A549 (cell line): ENCODE measurements around the gene TECTB. TPM values are rescaled to one million over a fixed set of nuclear protein-coding genes. Genes with fewer than 3 reads are reported as not detected.

Experiments
- ATAC-seq, 2 experiments: fragments of 200-7000 bp in 1 of 2; fragments of >200 bp in 1 of 2; cut with Nextera tagmentation in 1 of 2; cut with Tn5 transposase in 1 of 2; 3 replicates each; pipeline versions ENCODE4 v1.8.0 to v1.9.1; 2018 to 2020; ENCODE audit warnings: mild to moderate bottlenecking in 1 of 2, moderate library complexity in 1 of 2
- CTCF ChIA-PET: fragments of 300-600 bp; sonication (Branson Sonifier 250); formaldehyde crosslinking; extraction: SDS; loops from one replicate; lab custom pipeline; 2021; ENCODE audit warnings: antibody characterized with exemption, inconsistent platforms; lab: Yijun Ruan, JAX
- POLR2A ChIA-PET: fragments of 350-600 bp; formaldehyde crosslinking; extraction: SDS; loops from one replicate; lab custom pipeline; 2021; ENCODE audit warnings: antibody characterized with exemption, inconsistent platforms; lab: Yijun Ruan, JAX
- DNase-seq, 2 experiments: peaks; one replicate each; pipeline versions ENCODE4 v3.0.0 to v3.0.0-alpha.2; 2011 to 2016; ENCODE audit warnings: low read depth in 1 of 2, low spot score in 1 of 2
- FAIRE-seq: peaks from 2 replicates; lab custom pipeline; 2011; peaks lifted over from hg19 to GRCh38; lab: Jason Lieb, UNC
- H3K27ac ChIP-seq, 2 experiments: fragments of >200 bp; sonication (Bioruptor Twin); formaldehyde crosslinking; 3 replicates each; pipeline ENCODE4 v1.5.1; 2016 to 2017
- H3K4me1 ChIP-seq: fragments of >200 bp; sonication (Bioruptor Twin); formaldehyde crosslinking; 3 replicates; pipeline ENCODE4 v1.6.1; 2016
- H3K4me2 ChIP-seq: fragments of >200 bp; sonication (Bioruptor Twin); formaldehyde crosslinking; 3 replicates; pipeline ENCODE4 v1.6.1; 2016
- H3K4me3 ChIP-seq: fragments of >200 bp; sonication (Bioruptor Twin); formaldehyde crosslinking; 3 replicates; pipeline ENCODE4 v1.5.1; 2016
- H3K9me3 ChIP-seq: fragments of >200 bp; sonication (Bioruptor Twin); formaldehyde crosslinking; 3 replicates; pipeline ENCODE4 v1.6.1; 2016
- CBX2 ChIP-seq: fragments of 200-600 bp; sonication (generic); IDR thresholded peaks from 2 replicates; pipeline ENCODE4 v1.6.1; 2016; ENCODE audit warnings: low read depth, mild to moderate bottlenecking, borderline replicate concordance
- CHD2 ChIP-seq: fragments of 150-350 bp; IDR thresholded peaks from 2 replicates; pipeline ENCODE4 v1.6.1; 2014; ENCODE audit warnings: low read length; ENCODE audit not compliant: partially characterized antibody
- CHD4 ChIP-seq: fragments of 200-600 bp; sonication (generic); IDR thresholded peaks from 2 replicates; pipeline ENCODE4 v1.6.1; 2016; ENCODE audit warnings: antibody characterized with exemption, mild to moderate bottlenecking, borderline replicate concordance
- EHMT2 ChIP-seq: fragments of 200-600 bp; sonication (generic); IDR thresholded peaks from 2 replicates; pipeline ENCODE4 v1.6.1; 2016; ENCODE audit warnings: antibody characterized with exemption, low read depth, mild to moderate bottlenecking, moderate library complexity
- EP300 ChIP-seq, 2 experiments: fragments of >200 bp; sonication (Bioruptor Twin); formaldehyde crosslinking; IDR thresholded peaks; 2 replicates in 1 of 2; 3 replicates in 1 of 2; pipeline ENCODE4 v1.6.1; 2016 to 2017
- ESRRA ChIP-seq: fragments of 150-350 bp; IDR thresholded peaks from 2 replicates; pipeline ENCODE4 v1.6.1; 2014; ENCODE audit warnings: mild to moderate bottlenecking, low read length, borderline replicate concordance
- GATA3 ChIP-seq: IDR thresholded peaks from 2 replicates; pipeline ENCODE4 v1.6.1; 2012; ENCODE audit warnings: borderline replicate concordance
- HDAC2 ChIP-seq: fragments of 200-600 bp; sonication (generic); IDR thresholded peaks from 2 replicates; pipeline ENCODE4 v1.6.1; 2016
- HOXA7 ChIP-seq: fragments of 250-450 bp; sonication (Bioruptor Pico); IDR thresholded peaks from 2 replicates; pipeline ENCODE4 v1.5.0; 2020; ENCODE audit warnings: mild to moderate bottlenecking, moderate library complexity
- HOXB13 ChIP-seq: fragments of 250-450 bp; sonication (Bioruptor Pico); IDR thresholded peaks from 2 replicates; pipeline ENCODE4 v1.5.0; 2020; ENCODE audit warnings: low read depth, mild to moderate bottlenecking, moderate library complexity
- HOXB5 ChIP-seq: fragments of 250-450 bp; sonication (Bioruptor Pico); IDR thresholded peaks from 2 replicates; pipeline ENCODE4 v1.5.0; 2020; ENCODE audit warnings: mild to moderate bottlenecking, moderate library complexity
- KDM5A ChIP-seq: fragments of 200-600 bp; sonication (generic); IDR thresholded peaks from 2 replicates; pipeline ENCODE4 v1.6.1; 2016; ENCODE audit warnings: antibody characterized with exemption, mild to moderate bottlenecking
- MAZ ChIP-seq: fragments of 150-350 bp; IDR thresholded peaks from 2 replicates; pipeline ENCODE4 v1.6.1; 2014; ENCODE audit warnings: antibody characterized with exemption, low read depth, low read length, borderline replicate concordance
- MYC ChIP-seq: IDR thresholded peaks from 2 replicates; pipeline ENCODE4 v1.6.1; 2012; ENCODE audit warnings: mild to moderate bottlenecking, inconsistent platforms, low read length, improper control_type of control experiment, borderline replicate concordance
- NFE2L2 ChIP-seq: fragments of 150-350 bp; conservative IDR thresholded peaks from 2 replicates; pipeline ENCODE4 v1.6.1; 2014; ENCODE audit warnings: low read length
- PHF8 ChIP-seq: fragments of 200-600 bp; sonication (generic); IDR thresholded peaks from 2 replicates; pipeline ENCODE4 v1.6.1; 2016; ENCODE audit warnings: low read depth, mild to moderate bottlenecking, antibody characterized with exemption, moderate library complexity, borderline replicate concordance
- POLR2A ChIP-seq: IDR thresholded peaks from 2 replicates; pipeline ENCODE4 v1.6.1; 2012; ENCODE audit warnings: mild to moderate bottlenecking, low read length
- RARB ChIP-seq: fragments of 250-450 bp; sonication (Bioruptor Pico); IDR thresholded peaks from 2 replicates; pipeline ENCODE4 v1.8.0; 2021; ENCODE audit warnings: mild to moderate bottlenecking, moderate library complexity
- RCOR1 ChIP-seq: fragments of 150-350 bp; IDR thresholded peaks from 2 replicates; pipeline ENCODE4 v1.6.1; 2014; ENCODE audit warnings: antibody characterized with exemption, low read length, low read depth
- RNF2 ChIP-seq: fragments of 200-600 bp; sonication (generic); IDR thresholded peaks from 2 replicates; pipeline ENCODE4 v1.6.1; 2016; ENCODE audit warnings: low read depth, mild to moderate bottlenecking, antibody characterized with exemption, moderate library complexity, borderline replicate concordance
- SMC3 ChIP-seq: fragments of >200 bp; sonication (Bioruptor Twin); formaldehyde crosslinking; IDR thresholded peaks from 3 replicates; pipeline ENCODE4 v1.6.1; 2018; ENCODE audit warnings: inconsistent platforms
- TFCP2L1 ChIP-seq: fragments of 250-450 bp; sonication (Bioruptor Pico); IDR thresholded peaks from 2 replicates; pipeline ENCODE4 v1.5.0; 2021; ENCODE audit warnings: mild to moderate bottlenecking
- TP53 ChIP-seq: fragments of 250-450 bp; sonication (Bioruptor Pico); IDR thresholded peaks from 2 replicates; pipeline ENCODE4 v1.5.0; 2021; ENCODE audit warnings: mild to moderate bottlenecking, moderate library complexity
- ZSCAN20 ChIP-seq: fragments of 250-450 bp; sonication (Bioruptor Pico); IDR thresholded peaks from 2 replicates; pipeline ENCODE4 v1.8.0; 2022; ENCODE audit warnings: mild to moderate bottlenecking, moderate library complexity
- WGBS: methylation state at CpG from one replicate; pipeline ENCODE4 v1.1.6; 2017; ENCODE audit errors: missing lambda C conversion rate; 5-methylcytosine and 5-hydroxymethylcytosine counted together
- polyA plus RNA-seq, 4 experiments: library from polyadenylated mRNA; depleted of rRNA in 3 of 4; stranded (reverse); fragments of >200 nt; fragmentation: RNase III in 1 of 4; extraction: RNeasy Plus Mini Kit Qiagen cat#74134 plus additional on column Dnase treatment in 1 of 4; gene quantifications; 2 replicates in 3 of 4; 3 replicates in 1 of 4; pipeline ENCODE4 v1.2.3, GENCODE V29; 2011 to 2017
- TF ChIP-seq, protein P1 (sequence below): fragments of >200 bp; sonication (Bioruptor Twin); formaldehyde crosslinking; IDR thresholded peaks from 3 replicates; pipeline ENCODE4 v1.6.1; 2016
- TF ChIP-seq, protein P2 (sequence below): fragments of >200 bp; sonication (Bioruptor Twin); formaldehyde crosslinking; IDR thresholded peaks from 3 replicates; pipeline ENCODE4 v1.5.1; 2016

TECTB gene
- polyA plus RNA-seq, 2 of the 4 experiments (the other 2 are of a cell fraction) = not detected

DNA sequence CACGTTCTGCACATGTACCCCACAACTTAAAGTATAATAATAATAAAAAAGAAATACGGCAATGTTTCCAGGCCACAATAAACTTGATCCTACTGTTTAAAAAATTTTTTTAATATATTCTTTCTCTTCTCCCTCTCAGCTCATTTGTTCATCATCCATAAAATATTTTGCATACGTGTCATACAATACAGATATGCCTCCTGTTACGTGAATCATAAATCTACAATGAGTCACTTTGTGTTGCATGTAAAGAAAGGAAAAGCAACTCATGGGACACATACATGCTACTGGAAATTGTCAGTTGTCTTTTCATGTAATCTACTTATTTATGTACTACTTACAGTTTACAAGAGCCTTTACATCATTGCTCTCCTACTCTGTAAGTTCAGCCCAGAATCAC is 1.1 kb upstream of the TECTB start:
- Histone ChIP-seq H3K4me1 (no peaks in the 10 kb centered on the region), H3K4me2 (no peak overlapping the region), H3K4me3 (no peak overlapping the region), H3K9me3 (no peaks in the 10 kb centered on the region), H3K27ac (no peak overlapping the region)
- 56% methylated on average over 4 of the region's 4 CpGs for WGBS
- CTCF ChIA-PET = no interaction called here
- POLR2A ChIA-PET = no interaction called here
- no peak for DNase-seq
- TF ChIP-seq TP53 (CRISPR knock-in tag) = no peak
- TF ChIP-seq RNF2 = no peak
- no peak for TF ChIP-seq NFE2L2
- no peak for TF ChIP-seq EP300 (IDR thresholded peaks at IDR 0.05)
- TF ChIP-seq, protein P1, sequence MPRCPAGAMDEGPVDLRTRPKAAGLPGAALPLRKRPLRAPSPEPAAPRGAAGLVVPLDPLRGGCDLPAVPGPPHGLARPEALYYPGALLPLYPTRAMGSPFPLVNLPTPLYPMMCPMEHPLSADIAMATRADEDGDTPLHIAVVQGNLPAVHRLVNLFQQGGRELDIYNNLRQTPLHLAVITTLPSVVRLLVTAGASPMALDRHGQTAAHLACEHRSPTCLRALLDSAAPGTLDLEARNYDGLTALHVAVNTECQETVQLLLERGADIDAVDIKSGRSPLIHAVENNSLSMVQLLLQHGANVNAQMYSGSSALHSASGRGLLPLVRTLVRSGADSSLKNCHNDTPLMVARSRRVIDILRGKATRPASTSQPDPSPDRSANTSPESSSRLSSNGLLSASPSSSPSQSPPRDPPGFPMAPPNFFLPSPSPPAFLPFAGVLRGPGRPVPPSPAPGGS = no peak
- TF ChIP-seq SMC3 = no peak
- TF ChIP-seq HOXB5 (CRISPR knock-in tag) = no peak
- no peak for TF ChIP-seq MAZ
- TF ChIP-seq CHD4 = no peak
- TF ChIP-seq RARB = no peak
- no peak for TF ChIP-seq ESRRA
- TF ChIP-seq HOXA7 (CRISPR knock-in tag) = no peak
- TF ChIP-seq TFCP2L1 (CRISPR knock-in tag) = no peak
- TF ChIP-seq PHF8 = no peak
- no peak for TF ChIP-seq POLR2A
- ATAC-seq = no peak
- FAIRE-seq = no peak

DNA sequence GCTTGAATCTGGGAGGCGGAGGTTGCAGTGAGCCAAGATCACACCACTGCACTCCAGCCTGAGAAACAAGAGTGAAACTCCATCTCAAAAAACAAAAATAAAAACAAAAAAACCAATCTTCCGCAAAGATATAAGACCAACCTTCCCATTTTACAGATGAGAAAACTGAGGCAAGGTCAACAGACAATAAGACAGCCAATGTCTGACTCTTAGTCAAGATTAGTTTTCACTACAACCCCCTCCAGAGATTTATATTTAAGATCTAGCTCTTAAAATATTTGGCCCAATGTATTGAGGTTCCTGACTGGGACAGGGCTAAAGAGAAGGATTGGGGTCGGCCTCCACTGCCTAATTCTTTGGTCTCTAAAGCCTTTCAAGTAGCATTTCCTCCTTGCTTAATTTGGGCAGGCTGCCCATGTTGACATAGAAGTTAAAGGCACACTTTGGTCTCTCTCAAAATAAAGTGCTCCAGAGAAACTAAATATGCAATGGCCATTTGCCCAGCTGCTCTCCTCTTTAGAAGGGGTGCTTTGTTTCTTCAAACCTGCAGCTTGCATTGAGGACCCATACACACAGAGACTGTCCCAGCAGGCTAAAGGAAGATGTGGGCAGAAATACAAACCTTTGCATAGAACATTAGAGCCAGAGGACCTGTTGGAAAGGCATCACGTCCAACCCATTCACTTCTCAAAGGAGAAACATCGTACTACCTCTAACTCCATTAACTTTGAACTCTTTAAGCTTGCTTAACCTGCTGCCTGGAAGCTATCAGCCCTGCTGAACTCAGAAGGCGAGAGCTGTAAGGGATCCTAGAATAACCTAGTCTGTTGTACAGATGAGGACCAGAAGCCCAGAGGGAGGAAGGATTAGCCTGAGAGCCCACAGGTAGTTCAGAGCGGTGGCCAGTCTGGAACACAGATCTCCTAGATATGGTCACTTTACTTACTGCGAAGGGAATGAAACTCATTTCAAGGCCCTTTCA is 3.9 kb downstream of the TECTB start:
- H3K4me2 ChIP-seq = no peak overlapping the region
- WGBS = 50% methylated on average over 8 of the region's 8 CpGs
- H3K4me3 ChIP-seq = no peak overlapping the region
- FAIRE-seq = no peak
- CTCF ChIA-PET = interaction anchor here (1.0 to 1.7 kb wide), 2 partner anchors 20 to 28 kb away, joined by 3 to 5 read pairs; no protein-coding TSS in a partner anchor
- no peak overlapping the region for H3K27ac ChIP-seq
- H3K4me1 ChIP-seq = no peaks in the 10 kb centered on the region
- no peaks in the 10 kb centered on the region for H3K9me3 ChIP-seq
- no peak for ATAC-seq
- TF ChIP-seq ZSCAN20 (no peak), HDAC2 (no peak), MYC (no peak), POLR2A (no peak), GATA3 (no peak), HOXB13 (no peak), CBX2 (no peak), KDM5A (no peak), RCOR1 (no peak), EHMT2 (no peak), CHD2 (no peak), TP53 (CRISPR knock-in tag) (no peak)
- TF ChIP-seq, protein P2, sequence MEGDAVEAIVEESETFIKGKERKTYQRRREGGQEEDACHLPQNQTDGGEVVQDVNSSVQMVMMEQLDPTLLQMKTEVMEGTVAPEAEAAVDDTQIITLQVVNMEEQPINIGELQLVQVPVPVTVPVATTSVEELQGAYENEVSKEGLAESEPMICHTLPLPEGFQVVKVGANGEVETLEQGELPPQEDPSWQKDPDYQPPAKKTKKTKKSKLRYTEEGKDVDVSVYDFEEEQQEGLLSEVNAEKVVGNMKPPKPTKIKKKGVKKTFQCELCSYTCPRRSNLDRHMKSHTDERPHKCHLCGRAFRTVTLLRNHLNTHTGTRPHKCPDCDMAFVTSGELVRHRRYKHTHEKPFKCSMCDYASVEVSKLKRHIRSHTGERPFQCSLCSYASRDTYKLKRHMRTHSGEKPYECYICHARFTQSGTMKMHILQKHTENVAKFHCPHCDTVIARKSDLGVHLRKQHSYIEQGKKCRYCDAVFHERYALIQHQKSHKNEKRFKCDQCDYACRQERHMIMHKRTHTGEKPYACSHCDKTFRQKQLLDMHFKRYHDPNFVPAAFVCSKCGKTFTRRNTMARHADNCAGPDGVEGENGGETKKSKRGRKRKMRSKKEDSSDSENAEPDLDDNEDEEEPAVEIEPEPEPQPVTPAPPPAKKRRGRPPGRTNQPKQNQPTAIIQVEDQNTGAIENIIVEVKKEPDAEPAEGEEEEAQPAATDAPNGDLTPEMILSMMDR = no peak
- TF ChIP-seq, protein P1 = no peak
- POLR2A ChIA-PET = no interaction called here
- no peak for DNase-seq
